ENCODE data around the gene SUPT4H1. TPM values are rescaled to one million over a fixed set of nuclear protein-coding genes. Genes with fewer than 3 reads are reported as not detected.

Gene SUPT4H1
- total and polyA plus RNA-seq, 2 experiments from 2014 or later, result 82.2 to 83.7 TPM

GRCh38 chr17:58323366-58324055, 28.5 kb downstream of the SUPT4H1 start (continued):
- TF ChIP-seq REST (IDR thresholded peaks at IDR 0.05; ENCODE audit: unreplicated experiment), result no peak

GRCh38 chr17:58322581-58323185, 29.3 kb downstream of the SUPT4H1 start:
- Histone ChIP-seq H3K27ac (ENCODE audit: low read depth) (no peak overlapping the region), H4K20me1 (replicated peaks; ENCODE audit: insufficient read depth) (no peaks in the 10 kb centered on the region), H3K27me3 (ENCODE audit: insufficient read depth) (peaks cover 23% of the 10 kb centered on the region), H3K4me3 (no peak overlapping the region), H3K36me3 (ENCODE audit: insufficient read depth) (no peaks in the 10 kb centered on the region), H2AFZ (no peak overlapping the region), H3K9me2 (ENCODE audit: insufficient read depth) (no peaks in the 10 kb centered on the region), H3K4me2 (no peak overlapping the region), H3K79me2 (replicated peaks; ENCODE audit: insufficient read depth) (no peaks in the 10 kb centered on the region), H3K4me1 (ENCODE audit: insufficient read depth) (peaks cover 19% of the 10 kb centered on the region; the same call in 1 of the 2 replicates), H3F3A (replicated peaks; ENCODE audit: low read depth) (no peaks in the 10 kb centered on the region)
- no peak overlapping the region for H3K27ac Mint-ChIP-seq
- peaks cover 29% of the 10 kb centered on the region for H3K27me3 Mint-ChIP-seq (ENCODE audit: insufficient read depth, low read depth, poor library complexity)
- DNase-seq (ENCODE audit: low spot score) (no peak), ATAC-seq (no peak)
- no peaks in the 10 kb centered on the region; the same call in 2 of the 3 replicates for H3K9me3 Mint-ChIP-seq
- H3K4me1 Mint-ChIP-seq, result peaks cover 25% of the 10 kb centered on the region
- H3K4me3 Mint-ChIP-seq, result no peak overlapping the region
- H3K36me3 Mint-ChIP-seq (ENCODE audit: low read depth), result no peaks in the 10 kb centered on the region
- TF ChIP-seq NANOG (IDR thresholded peaks at IDR 0.05; ENCODE audit: borderline replicate concordance) (no peak), POLR2AphosphoS5 (IDR thresholded peaks at IDR 0.05; ENCODE audit: low read depth) (no peak), ZNF462 (CRISPR knock-in tag; IDR thresholded peaks at IDR 0.05) (no peak), ETS1 (IDR thresholded peaks at IDR 0.05) (no peak), REST (IDR thresholded peaks at IDR 0.05; ENCODE audit: unreplicated experiment) (no peak), ZNF331 (CRISPR knock-in tag; IDR thresholded peaks at IDR 0.05; ENCODE audit: low read depth) (no peak), EZH2phosphoT487 (IDR thresholded peaks at IDR 0.05; ENCODE audit: unreplicated experiment) (no peak)
